PFSK-1 (cell line): ENCODE measurements around the gene PRKAG2.

ENCODE experiments used
- FOXP2 ChIP-seq: optimal IDR thresholded peaks from 2 replicates; pipeline ENCODE3; 2011; ENCODE audit warnings: borderline replicate concordance, control low read depth, inconsistent platforms; ENCODE audit not compliant: insufficient read depth; ENCODE audit errors: extremely low read length, extremely low read depth
- POLR2AphosphoS5 ChIP-seq: IDR thresholded peaks from 2 replicates; pipeline ENCODE4 v1.6.1; 2012; ENCODE audit warnings: low read depth, mild to moderate bottlenecking, control low read depth, low read length, moderate library complexity
- REST ChIP-seq, 2 experiments: IDR thresholded peaks; 2 replicates each; pipeline versions ENCODE4 v1.6.1 to v1.8.0; 2011 to 2012; ENCODE audit warnings: low read depth in 2 of 2, low read length in 2 of 2, control low read depth in 1 of 2, inconsistent platforms in 1 of 2, mild to moderate bottlenecking in 1 of 2, moderate library complexity in 1 of 2; ENCODE audit not compliant: insufficient read depth in 1 of 2
- SIN3A ChIP-seq: IDR thresholded peaks from 2 replicates; pipeline ENCODE4 v1.6.1; 2012; ENCODE audit warnings: mild to moderate bottlenecking, low read length, moderate library complexity, borderline replicate concordance; ENCODE audit not compliant: insufficient read depth
- TAF1 ChIP-seq: IDR thresholded peaks from 2 replicates; pipeline ENCODE4 v1.6.1; 2012; ENCODE audit warnings: low read length, control low read depth, borderline replicate concordance; ENCODE audit not compliant: insufficient read depth

The PRKAG2 gene

GRCh38 chr7:151899513-151900360, 22.8 kb upstream of the PRKAG2 start:
- TF ChIP-seq TAF1 (no peak), POLR2AphosphoS5 (no peak), SIN3A (no peak), FOXP2 (no peak), REST (IDR thresholded peaks at IDR 0.05; ENCODE audit: insufficient read depth in 1 of 2, low read depth in 2 of 2, low read length in 2 of 2) (no peak)

GRCh38 chr7:151897951-151898686, 21.2 kb upstream of the PRKAG2 start:
- TF ChIP-seq TAF1 = no peak
- no peak for TF ChIP-seq POLR2AphosphoS5
- no peak for TF ChIP-seq FOXP2
- TF ChIP-seq REST (IDR thresholded peaks at IDR 0.05; ENCODE audit: insufficient read depth in 1 of 2, low read depth in 2 of 2, low read length in 2 of 2) = no peak
- TF ChIP-seq SIN3A = no peak

GRCh38 chr7:151897161-151897731, 20.3 kb upstream of the PRKAG2 start:
- TF ChIP-seq REST (IDR thresholded peaks at IDR 0.05; ENCODE audit: insufficient read depth in 1 of 2, low read depth in 2 of 2, low read length in 2 of 2) (no peak), FOXP2 (no peak), POLR2AphosphoS5 (no peak), SIN3A (no peak), TAF1 (no peak)

GRCh38 chr7:151896486-151896885, 19.6 kb upstream of the PRKAG2 start:
- no peak for TF ChIP-seq POLR2AphosphoS5

- no peak for TF ChIP-seq SIN3A
- TF ChIP-seq REST (IDR thresholded peaks at IDR 0.05; ENCODE audit: insufficient read depth in 1 of 2, low read depth in 2 of 2, low read length in 2 of 2) = no peak
- TF ChIP-seq TAF1 = no peak
- no peak for TF ChIP-seq FOXP2
- no peak for TF ChIP-seq POLR2AphosphoS5
These were observed 19.2 kb upstream of the PRKAG2 start for GRCh38 chr7:151896086-151896485.
